Dedifferentiated amniotic fluid mesenchymal stem cell (primary cell): Measurements from ENCODE around the gene NT5C1A.

Experiments
- DNase-seq: peaks from one replicate; pipeline ENCODE4 v3.0.0-alpha.2; 2016; ENCODE audit errors: extremely low spot score

The NT5C1A gene

DNA sequence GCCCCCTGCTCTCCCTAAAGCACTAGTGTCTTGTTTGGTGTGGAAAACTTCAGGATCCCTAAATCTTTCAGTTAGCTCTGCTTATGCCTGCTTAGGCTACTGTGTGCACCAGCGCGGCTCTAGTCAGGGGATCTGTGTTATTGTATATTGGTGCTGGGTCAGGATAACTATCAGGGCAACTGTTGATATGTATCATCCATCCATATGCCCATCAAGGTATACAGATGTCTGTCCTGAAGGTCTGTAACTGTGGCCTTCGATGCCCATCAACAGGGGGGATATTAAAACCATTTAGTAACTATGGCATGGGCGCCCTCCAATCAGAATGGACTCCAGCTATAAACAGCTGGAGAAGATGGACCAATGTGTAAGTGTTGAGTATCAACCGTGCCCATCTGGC, 12.4 kb downstream of the NT5C1A start:
- DNase-seq, result no peak

DNA sequence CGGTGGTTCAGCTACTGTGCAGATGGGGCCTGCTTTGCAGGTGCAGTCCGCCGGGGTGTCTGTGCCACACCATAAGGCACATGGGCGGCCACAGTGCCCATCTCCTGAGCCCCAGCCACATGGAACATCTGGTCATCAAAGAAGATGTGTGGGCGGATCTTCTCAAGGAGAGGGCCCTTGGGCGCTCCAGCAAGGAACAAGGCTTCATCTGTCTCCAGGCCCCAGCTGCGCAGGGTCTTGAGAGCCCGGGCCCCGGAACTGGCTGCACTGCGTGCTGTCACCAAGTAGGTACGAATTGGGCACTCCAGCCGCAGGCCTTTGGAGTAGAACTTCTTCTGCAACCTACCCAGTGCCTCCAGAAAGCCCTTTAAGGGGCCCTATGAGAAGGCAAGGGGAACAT, 12.8 kb downstream of the NT5C1A start:
- no peak for DNase-seq

DNA sequence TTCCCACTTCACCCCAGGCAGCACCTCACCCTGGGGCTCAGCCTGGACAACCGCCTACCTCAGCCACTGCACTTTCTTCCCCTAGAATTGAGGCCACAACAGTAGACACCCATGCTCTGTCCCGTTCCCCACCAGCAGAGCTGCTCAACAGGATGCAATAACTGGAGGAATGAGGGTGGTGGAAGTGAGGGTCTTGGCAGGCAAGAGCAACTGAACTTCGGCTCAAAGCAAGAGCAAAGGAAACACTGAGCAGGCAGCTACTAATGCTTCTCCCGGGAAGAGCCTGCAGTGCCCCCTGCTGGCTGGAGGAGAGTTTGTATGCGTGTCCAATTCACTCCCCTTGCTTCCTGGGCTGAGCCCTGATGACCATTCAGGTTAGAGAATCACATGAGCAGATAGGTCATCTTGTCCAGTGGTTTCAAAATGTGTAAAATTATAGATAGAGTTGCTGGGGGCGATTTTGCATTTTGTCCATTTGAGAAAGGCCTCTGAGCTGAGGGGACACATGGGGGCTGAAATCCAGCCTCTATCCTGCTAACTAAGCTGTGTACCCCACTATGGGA, 13.9 kb downstream of the NT5C1A start:
- DNase-seq, result peak; percentile 30

DNA sequence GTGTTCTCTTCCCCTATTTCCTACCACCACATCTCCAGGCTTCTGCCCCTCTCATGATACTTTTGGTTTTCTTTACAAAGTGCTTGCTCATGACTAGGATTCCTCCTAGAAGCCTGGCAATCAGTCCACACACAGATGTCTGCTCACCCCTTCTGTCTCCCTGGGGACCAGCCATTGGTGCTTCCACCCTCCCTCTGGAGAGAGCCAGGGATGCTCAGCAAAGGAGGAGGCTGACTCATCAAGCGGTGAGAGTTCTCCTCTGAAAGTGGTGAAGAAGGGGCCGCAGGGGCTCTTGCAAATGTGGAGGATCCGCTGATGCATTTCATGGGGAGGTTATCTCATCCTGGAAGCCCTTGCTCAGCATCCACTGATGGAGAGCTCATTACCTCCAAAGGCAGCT, 14.5 kb downstream of the NT5C1A start:
- DNase-seq, result no peak

DNA sequence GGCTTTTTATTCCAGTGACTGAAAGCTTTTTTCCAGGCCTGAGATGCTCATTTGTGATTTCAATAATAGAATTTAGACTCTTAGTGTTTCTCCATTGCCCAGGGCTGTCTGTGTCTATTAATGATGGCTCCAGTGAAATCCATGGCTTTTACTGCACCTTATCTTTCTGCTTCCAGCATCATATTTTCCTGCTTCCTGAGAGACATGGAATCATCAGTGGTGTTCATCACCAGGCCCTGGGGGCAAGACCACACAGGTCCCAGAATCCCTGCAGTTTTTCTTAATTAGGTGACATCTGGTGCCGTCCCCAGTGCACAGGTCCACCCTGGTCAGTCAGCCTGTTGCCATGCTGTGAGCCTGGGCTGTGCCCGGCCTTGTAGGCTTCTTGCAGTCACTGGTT, 15.5 kb downstream of the NT5C1A start:
- no peak for DNase-seq

DNA sequence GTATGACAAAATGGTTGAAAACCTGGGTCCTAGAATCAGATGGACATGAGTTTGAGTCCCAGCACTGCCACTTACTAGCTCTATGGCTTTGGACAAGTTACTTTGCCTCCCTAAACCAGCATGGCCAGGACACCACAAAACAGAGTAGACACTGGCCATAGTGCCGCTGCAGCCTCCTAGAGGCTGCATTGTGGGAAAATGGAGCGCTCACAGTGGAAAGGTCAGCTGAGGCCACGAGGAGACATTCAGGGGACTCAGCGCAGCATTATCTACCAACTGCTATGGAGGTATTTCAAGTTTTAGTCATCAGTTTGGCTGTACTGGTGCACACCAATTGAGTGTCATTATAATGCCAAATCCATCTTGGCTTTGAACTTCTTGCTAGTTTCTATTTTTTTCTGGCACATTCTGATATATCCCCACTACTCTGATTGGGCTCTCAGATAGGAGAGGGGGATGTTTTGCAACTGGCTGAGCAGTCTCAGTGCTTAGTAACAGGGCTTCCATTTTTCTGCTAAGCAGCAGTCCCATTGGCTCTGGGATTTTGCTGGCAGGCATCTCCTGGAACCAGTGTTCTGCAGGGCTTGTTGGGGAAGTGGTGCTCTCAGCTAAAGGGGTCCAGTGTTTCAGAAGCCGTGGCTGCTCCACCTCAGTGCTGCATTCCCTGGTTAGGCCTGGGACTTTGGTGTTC, 16.2 kb downstream of the NT5C1A start:
- DNase-seq, result no peak

DNA sequence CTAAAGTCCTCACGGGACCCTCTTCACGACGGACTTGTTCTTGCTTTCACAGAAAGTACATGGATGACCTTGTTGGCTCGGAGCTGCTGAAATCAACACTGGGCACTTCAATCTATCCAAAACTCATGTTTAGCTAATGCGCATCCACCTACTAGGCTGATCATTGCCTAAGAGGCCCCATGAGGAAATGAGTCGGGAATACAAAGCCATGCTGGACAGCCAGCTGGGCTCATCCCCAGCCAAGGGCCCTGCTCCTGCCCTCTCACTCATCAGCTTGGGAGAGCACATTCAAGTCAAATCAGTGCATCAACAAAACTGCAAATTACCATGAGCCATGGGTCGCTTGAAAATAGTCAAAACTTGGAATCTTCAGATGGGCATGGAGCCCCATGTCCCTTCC, 17.6 kb downstream of the NT5C1A start:
- no peak for DNase-seq

DNA sequence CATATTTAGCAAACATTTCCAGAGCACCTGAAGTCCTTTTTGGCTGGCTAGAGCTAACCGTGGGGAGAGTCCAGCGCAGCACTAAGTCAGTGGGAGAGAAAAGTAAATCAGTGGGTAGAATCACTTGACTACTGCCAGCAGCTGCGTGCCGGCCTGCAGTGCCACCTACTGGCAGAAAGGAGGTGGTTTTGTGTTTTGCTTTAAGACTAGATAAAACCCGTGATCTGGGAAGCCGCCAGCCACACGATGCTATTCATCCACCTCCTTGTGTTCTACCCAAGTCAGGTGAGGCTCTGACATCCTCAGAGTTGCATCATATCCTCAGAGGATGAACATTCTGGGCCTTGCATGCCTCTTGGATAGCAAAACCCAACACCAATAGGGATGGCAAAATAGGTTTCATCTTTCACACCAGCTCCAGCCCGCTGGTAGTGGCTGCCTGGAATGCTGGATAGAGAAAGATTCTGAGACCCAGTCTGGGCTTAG, 18.3 kb downstream of the NT5C1A start:
- DNase-seq, result peak; percentile 75

DNA sequence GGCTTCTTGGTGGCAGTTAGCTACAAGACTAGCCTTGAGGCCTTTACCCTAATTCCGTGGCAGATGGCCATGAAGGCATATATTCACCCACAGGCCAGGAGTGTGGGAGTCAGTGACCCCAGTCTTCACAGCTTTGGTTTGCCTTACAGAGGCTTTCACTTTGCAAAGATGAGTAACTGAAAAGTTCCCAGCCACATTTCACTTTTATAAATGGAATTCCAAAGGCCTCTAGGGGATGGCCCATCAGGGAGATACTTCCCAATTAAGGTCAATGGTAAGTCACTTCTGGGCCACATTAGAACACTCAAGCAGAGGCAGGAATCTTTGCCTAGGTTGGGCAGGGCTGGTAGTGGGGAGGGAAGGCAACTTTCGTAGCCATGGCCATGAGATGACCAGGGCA, 19.4 kb downstream of the NT5C1A start:
- no peak for DNase-seq

DNA sequence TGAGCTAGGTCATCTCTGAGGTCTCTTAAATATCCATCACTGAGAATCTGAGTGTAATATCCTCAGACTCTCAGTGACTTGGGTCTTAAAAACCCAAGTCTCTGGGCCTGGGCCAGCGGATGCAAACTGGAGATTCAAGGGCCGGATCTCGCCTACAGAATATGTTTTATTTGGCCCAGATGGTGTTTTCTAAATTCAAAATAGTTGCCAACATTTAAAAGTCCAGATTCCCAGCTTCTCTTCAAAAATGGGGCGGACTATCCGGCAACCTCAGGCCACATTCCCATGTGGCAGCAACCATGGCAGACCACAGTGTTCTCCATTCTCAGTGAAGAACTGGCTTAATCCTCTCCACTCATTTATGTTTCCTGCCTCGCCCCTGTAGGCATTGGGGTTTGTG, 19.8 kb downstream of the NT5C1A start:
- no peak for DNase-seq

DNA sequence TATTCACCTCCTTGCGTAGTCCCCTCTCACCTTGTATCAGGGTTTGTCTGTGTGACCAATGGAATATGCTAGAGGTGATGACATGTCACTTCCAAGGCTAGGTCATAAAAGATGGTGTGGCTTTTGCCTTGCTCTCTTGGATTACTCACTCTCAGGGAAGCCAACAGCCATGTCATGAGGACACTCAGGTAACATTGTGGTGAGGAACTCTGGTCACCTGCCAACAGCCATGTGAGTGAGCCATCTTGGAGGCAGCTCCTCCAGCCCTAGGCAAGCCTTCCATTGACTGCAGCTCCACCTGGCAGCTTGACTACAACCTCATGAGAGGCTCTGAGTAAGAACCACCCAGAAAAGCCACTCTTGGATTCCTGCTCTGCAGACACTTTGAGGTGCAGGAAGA, 21.5 kb downstream of the NT5C1A start:
- no peak for DNase-seq

DNA sequence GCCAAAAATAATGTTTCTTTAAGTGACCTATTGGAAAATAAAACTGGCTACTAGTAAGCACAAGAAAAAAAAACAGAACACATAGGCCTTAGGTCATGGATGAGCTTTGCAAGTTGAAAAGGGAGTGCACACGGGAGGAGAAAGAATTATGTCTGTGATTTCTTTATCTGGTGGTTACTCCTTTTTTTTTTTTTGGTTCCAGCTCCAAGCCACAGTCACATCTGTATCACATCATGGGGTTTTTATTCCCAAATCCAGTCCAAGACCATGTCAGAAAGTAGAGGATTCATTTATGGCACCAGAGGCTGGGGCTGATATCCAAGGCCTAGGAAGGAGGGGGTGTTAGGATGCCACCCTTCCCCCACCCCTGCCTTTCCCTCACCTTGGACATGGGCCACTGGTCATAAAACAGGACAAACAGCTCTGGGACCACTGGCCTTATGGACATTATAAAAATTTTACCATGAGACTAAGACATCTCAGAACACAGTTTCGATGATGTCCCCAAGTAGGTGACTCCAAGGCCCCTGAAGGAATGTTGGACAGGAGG, 22.2 kb downstream of the NT5C1A start:
- no peak for DNase-seq

DNA sequence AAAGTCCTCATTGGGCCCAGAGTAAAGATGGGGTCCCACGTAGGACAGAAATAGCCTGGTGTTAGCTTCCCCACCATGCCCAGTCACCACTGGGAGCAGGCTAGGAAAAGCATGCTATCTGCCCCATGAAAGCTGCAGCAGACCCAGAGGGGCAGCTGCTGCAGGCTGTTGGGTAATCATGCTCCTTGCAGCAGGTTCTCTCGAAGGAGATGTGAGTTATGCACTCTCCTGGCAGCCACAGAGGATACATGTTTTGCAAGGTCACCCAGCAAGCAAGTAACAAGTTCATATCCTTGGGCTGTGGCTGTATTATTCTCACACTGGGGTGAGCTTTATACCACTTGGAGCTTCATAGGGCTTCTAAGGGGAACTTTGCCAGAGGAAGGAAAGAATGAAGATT, 23.4 kb downstream of the NT5C1A start:
- DNase-seq, result no peak

DNA sequence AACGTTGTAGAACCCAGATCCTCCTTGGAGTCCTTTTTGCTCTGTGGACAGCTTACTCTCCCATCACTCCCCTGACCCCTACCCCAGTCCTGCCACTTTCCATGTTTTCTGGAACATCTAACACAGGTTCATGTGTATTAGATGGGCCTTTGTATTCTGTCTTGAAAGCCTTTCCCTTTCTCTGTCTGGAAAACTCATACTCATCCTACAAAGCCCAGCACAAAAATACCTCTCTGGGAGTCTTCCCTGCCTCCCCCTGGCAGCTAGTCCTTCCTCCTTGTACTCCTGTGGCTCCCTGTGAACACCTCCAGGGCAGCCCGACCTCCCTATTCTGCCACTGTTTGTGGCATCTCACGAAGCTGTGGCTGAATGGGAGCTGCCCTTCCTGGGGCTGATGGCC, 24.7 kb downstream of the NT5C1A start:
- DNase-seq, result no peak

DNA sequence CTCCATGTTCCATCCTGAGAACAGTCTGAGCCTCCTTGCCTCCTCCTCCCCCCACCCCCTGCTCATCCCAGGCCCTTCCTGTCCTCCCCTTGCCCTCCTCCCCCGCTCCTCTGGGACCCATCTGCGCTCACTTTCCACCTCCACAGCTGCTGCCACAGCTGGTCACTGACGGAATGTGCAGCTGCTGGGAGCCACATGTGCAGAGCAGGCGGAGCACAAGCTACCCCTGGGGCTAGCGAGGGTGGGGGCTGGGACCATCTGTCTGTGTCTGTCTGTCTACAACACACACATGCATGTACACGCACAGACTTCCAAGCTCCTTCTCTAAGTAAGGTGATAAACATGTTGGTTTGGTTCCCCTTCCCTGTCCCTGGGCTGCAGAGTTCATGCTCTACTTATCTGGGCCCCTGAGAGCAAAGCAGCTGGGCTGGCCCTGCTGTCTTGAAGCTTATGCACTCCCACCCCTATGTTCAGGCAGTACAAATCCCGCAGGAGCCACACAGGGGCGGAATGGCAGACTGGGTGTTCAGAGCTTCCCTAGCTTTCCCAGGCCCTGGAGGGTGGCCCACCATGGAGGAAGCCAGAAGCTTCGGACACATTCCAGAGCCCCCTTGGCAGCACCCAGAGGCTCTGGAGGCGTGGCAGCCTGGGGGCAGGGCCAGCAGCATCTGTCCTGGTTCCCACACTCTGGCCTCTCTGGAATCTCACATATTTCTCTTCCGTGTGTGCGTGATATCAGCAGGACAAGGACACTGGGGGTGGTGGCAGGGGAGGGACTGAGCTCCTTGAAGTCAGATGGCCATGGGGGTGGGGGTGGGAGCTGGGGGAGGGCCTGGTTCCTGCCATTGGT, 25.4 kb downstream of the NT5C1A start:
- no peak for DNase-seq

DNA sequence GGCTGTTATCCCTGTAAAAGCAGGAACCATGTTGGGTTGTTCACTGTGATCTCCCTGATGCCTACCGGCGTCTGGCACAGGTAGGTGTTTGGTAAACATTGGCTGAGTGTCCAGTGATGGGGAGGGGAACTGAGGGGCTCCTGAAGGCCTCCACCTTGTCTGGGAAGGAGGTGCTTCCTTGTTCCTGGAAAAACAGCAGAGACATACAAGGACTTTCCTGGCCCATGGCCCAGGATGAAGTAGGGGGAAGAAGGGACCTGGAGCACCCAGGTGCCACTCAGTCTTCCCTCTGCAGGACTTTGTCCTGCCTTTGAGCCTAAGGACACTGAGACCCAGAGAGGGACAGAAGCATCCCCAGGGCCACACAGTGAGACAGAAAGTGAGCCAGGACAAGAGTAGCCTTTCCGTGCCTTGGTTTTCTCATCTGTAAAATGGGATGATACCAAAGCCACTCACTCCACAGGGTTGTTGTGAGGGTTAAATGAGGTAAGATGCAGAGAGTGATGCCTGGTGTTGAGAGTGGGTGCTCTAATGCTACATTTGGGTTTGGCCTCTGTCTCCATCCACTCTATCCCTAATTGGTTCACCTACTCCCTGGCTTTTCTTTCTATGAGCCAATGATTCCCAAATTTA, 26.4 kb downstream of the NT5C1A start:
- DNase-seq, result no peak

DNA sequence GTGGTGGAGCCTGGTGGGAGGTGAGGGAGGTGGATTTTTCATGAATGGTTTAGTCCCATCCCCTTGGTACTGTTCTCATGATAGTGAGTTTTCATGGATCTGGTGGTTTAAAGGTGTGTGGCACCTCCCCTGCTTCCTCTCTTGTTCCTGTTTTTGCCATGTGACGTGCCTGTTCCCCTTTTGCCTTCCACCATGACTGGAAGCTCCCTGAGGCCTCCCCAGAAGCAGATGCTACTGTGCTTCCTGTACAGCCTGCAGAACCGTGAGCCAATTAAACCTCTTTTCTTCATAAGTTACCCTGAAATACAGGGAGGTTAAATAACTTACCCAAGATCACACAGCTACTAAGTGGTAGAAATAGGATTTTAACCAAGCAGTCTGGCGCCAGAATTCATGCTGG, 28.2 kb downstream of the NT5C1A start:
- no peak for DNase-seq

DNA sequence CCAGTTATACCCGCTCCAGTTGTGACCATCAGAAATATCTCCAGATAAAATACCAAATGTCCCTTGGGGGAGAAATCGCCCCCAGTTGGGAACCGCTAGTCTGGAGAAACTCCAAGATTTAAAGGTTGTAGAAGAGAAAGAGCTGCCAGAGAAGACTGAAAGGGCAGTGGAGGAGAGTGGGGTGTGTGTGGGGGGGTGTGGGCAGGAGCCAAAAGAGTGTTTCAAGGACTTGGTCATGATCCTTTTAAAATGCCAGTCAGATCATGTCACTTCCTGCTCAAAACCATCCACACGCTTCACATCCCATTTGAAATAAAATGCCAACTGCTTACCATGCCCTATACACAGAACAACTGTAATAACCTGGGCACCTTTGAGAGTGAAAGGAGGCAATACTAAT, 29.1 kb downstream of the NT5C1A start:
- DNase-seq, result peak; percentile 31

DNA sequence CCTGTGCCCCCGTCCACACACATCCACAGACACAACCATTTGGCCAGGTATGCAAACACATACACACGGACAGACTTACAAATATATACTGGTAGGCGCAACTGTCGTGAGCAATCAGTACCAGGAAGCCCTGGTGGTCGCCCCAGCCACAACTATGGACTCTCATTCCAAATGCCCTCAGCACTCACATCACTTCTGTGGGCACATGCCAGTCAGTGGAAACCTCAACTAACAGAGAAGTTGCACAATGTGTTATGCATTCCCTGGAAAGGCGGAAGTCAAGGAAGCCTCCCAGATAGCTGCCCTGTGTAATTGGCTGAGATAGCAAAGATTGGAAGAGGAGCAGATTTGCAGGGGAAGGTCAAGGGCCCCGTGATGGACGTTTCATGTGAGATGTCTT, 31.0 kb downstream of the NT5C1A start:
- no peak for DNase-seq

DNA sequence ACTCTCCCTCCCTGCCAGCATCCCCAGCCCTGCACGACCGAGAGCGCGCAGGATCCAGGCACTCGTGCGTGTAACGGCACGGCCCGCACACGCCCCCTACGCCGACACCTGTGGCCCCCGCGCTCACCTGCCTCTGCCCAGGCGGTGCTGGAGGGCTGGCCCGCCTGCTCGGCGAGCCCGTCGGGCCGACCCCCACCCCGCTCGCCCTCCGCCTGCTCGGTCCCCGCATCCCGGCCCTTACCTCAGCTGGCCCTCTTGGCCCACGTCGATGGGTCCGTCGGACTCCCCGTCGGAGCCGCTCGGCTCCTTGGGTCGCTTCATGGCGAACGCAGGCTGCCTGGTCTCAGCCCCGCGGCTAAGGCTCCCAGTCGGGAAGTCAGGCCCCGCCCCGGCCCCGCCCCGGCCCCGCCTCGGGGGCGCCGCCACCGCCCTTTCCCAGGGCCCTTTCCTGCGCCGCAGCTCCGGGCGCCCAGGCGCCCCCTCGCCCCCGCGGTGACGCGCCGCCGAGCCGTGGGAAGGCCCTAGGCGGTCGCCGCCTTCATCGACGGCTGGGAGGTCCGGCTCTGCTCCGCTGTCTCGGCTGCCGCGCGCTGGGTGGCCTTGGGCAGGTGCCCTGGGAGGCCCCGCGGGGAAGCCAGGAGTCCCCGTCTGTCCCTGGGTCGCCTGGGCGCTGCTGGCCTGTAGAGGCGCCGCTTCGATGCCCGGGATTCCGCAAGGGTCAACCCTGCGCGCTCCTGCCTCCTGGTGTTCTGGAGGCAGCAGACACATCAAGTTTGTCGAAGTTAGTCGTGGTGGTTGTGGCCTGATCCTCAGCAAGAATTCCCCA, 32.4 kb downstream of the NT5C1A start, which contains the start of gene HEYL:
HEYL (minus strand) TSS at position 339 of the 826 bp plus-strand sequence; CDS start at position 321, 18 bp downstream.
- DNase-seq, result no peak

DNA sequence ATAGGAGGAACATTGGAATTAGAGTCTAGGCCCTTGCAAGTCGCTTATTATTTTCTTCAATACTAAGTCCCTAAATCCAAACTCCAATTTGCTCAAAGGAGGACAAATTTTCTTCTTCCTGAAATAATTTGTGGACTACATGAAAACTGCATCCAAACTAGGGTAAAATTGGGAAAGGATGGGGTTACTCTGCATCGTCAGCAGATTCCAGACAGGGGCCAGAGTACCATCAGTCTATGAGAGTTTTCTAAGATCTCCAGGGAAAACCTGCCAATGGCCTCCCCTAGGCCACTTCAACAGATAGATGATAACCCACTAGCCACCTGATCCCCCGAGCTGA, 33.0 kb downstream of the NT5C1A start:
- DNase-seq, result no peak
